D721Med (cell line): Measurements from ENCODE around the gene NUP35.

ENCODE experiments used
- DNase-seq: peaks from one replicate; pipeline ENCODE4 v3.0.0; 2011; ENCODE audit warnings: low spot score; ENCODE audit not compliant: insufficient read length
- FAIRE-seq: peaks from 2 replicates; lab custom pipeline; 2011; peaks lifted over from hg19 to GRCh38; lab: Jason Lieb, UNC
- TF ChIP-seq, protein P1 (sequence below): IDR thresholded peaks from 2 replicates; pipeline ENCODE4 v1.5.1; 2012; ENCODE audit warnings: mild to moderate bottlenecking, control low read depth; ENCODE audit not compliant: insufficient read depth; ENCODE audit errors: missing control alignments

NUP35 gene, protein sequence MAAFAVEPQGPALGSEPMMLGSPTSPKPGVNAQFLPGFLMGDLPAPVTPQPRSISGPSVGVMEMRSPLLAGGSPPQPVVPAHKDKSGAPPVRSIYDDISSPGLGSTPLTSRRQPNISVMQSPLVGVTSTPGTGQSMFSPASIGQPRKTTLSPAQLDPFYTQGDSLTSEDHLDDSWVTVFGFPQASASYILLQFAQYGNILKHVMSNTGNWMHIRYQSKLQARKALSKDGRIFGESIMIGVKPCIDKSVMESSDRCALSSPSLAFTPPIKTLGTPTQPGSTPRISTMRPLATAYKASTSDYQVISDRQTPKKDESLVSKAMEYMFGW

DNA sequence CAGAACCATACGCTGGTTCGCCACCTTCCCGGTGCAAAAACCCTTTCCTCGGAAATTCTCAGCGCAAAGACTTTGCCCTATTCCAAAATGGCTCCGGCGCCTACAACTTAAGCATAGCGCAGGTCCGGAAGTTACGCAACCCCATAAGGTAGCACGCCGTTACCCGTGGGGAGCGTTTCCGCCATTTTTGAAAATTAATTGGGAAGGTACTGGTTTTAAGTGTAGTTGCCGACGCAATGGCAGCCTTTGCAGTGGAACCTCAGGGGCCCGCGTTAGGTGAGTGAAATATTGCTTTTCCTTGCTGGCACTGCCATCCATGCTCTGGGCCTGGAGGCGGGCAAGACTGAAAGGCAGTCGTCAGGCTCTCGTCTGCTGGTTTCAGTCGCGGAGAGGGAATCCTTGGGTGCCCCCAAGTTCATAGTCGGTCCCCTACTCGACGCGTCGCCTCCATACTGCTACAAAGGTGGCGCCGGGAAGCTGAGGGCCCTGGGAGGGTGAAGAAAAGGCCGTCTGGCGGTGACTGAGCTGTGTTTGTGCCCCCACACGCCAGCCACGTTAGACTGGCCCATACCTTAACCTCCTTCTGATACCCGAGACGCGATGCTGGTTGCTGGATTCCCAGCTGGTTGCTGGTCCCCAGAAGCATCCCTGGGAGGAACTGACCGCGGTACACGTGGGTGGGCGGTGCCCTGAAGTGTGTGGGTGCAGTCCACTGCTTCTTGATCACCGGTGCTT is at the start of gene NUP35:
Gene NUP35, plus strand, starts transcription at position 222 of the 735 bp plus-strand sequence. Its CDS starts 15 bp downstream, at position 237.
- FAIRE-seq (no peak), DNase-seq (no peak)
- TF ChIP-seq, protein P1, sequence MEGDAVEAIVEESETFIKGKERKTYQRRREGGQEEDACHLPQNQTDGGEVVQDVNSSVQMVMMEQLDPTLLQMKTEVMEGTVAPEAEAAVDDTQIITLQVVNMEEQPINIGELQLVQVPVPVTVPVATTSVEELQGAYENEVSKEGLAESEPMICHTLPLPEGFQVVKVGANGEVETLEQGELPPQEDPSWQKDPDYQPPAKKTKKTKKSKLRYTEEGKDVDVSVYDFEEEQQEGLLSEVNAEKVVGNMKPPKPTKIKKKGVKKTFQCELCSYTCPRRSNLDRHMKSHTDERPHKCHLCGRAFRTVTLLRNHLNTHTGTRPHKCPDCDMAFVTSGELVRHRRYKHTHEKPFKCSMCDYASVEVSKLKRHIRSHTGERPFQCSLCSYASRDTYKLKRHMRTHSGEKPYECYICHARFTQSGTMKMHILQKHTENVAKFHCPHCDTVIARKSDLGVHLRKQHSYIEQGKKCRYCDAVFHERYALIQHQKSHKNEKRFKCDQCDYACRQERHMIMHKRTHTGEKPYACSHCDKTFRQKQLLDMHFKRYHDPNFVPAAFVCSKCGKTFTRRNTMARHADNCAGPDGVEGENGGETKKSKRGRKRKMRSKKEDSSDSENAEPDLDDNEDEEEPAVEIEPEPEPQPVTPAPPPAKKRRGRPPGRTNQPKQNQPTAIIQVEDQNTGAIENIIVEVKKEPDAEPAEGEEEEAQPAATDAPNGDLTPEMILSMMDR: no peak

DNA sequence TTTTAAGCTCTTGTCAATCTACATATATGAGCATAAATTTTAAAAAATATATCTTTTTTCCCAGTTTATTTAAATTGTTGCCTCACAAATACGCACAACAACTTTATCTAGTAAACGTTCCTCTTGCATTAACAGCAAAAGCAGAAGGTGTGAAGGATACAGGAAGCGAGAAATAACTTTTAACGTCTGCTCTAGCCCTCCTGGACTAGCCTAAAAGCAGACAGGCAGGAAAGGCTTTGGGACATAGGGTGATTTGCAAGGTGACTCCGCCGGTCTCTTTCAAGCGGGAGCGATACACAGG is 46.1 kb upstream of the NUP35 start:
- DNase-seq (no peak), FAIRE-seq (no peak)
- TF ChIP-seq, protein P1: no peak

- DNase-seq: peak; percentile 29
- FAIRE-seq: peak; percentile 96
- TF ChIP-seq, protein P1: no peak
Observed at GRCh38 chr2:183078464-183079138, 45.6 kb upstream of the NUP35 start, which contains the start of gene DUSP19. Gene DUSP19 (plus strand): TSS chr2:183078747. CDS start chr2:183078934, 187 bp downstream.

DNA sequence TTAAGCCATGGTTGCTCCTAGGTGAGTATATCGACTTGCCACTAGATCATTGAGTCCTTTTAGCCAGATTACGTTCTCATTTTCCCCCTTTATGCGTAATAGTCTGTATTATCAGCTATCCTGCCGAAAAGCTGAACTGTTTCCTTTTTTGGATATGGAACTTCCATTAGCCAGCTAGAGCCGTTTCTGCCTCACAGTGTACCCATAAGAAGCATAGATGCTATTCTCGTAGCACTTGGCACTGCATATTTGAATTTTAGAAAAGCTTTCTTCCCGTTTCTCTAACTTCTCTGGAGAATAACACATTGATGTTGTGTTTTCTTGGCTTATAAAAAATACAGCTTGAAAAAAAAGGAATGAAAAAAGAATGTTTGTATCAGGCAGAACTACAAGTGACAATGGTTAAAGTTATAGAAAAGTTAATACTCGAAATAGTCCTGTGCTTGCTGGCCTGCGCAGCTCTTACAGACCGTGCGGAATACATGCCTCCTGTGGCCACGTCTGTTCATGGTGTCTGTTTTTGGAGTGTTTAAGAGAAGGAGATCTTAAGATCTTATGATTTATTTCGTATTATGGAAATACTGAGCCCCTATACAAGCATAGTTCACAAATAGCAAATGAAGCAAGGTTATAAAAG is 45.0 kb upstream of the NUP35 start:
- TF ChIP-seq, protein P1: no peak
- FAIRE-seq (peak; percentile 25), DNase-seq (no peak)

DNA sequence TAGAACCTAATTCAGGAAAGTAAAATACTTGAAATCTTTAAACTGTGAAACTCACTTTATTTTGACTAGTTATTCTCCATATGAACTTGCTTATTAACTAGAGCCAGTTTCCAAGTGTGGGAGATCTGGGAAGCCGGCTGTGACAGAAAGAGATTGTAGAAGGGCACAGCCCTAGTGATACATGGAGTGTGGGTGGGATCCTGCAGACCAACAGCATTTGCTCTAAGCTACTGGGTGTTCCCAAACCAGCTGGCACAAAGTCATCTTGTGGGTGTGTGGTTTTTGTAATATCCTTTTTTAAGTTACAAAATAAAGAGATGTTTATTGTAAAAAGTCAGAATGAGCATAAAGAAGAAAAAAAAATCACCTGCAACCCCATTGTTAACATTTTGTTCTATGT is 42.3 kb upstream of the NUP35 start:
- FAIRE-seq (no peak), DNase-seq (no peak)
- TF ChIP-seq, protein P1: no peak

- FAIRE-seq (no peak), DNase-seq (no peak)
- TF ChIP-seq, protein P1: no peak
Observed at GRCh38 chr2:183088061-183088460, 36.2 kb upstream of the NUP35 start.
